Activated CD4-positive, alpha-beta T cell treated with anti-CD3 and anti-CD28 coated beads, Interleukin-2, amount 10 ng/mL, durations not matched to agents 7 days and 5 days (primary cell): ENCODE data around the gene HECTD2. TPM values are rescaled to one million over a fixed set of nuclear protein-coding genes. Genes with fewer than 3 reads are reported as not detected.
"Not testable (repeated sequence)": the region's sequence is repeated elsewhere in the genome, so short reads cannot be mapped to it uniquely, and the experiment has no call there.

Experiments used
- CTCF ChIA-PET: fragments of 350-600 bp; sonication (Branson Sonifier 250); formaldehyde crosslinking; loops from one replicate; lab custom pipeline; 2021; ENCODE audit warnings: antibody characterized with exemption; lab: Charles Lee
- POLR2A ChIA-PET: fragments of 350-600 bp; sonication (Branson Sonifier 250); formaldehyde crosslinking; loops from one replicate; lab custom pipeline; 2021; ENCODE audit warnings: antibody characterized with exemption; lab: Charles Lee
- DNase-seq: peaks from one replicate; pipeline ENCODE4 v3.0.0-alpha.2; 2020
- H3K27ac Mint-ChIP-seq: one replicate; pipeline ENCODE4 v1.8.0; 2021; ENCODE audit warnings: mild to moderate bottlenecking, moderate library complexity, mixed read lengths
- H3K27me3 Mint-ChIP-seq: one replicate; pipeline ENCODE4 v1.8.0; 2021; ENCODE audit warnings: mixed read lengths
- H3K36me3 Mint-ChIP-seq: one replicate; pipeline ENCODE4 v1.8.0; 2021; ENCODE audit warnings: low read depth, mixed read lengths
- H3K4me1 Mint-ChIP-seq: one replicate; pipeline ENCODE4 v1.8.0; 2021; ENCODE audit warnings: mixed read lengths
- H3K4me3 Mint-ChIP-seq: one replicate; pipeline ENCODE4 v1.8.0; 2021; ENCODE audit warnings: mild to moderate bottlenecking, moderate library complexity, mixed read lengths
- H3K9me3 Mint-ChIP-seq: one replicate; pipeline ENCODE4 v1.8.0; 2021; ENCODE audit warnings: mixed read lengths
- total RNA-seq, 2 experiments: library from RNA; stranded (reverse); gene quantifications; one replicate each; pipeline ENCODE4 v1.2.3, GENCODE V29; 2021

The HECTD2 gene
- total RNA-seq, 2 experiments from 2014 or later, result 2.6 to 3.1 TPM

DNA sequence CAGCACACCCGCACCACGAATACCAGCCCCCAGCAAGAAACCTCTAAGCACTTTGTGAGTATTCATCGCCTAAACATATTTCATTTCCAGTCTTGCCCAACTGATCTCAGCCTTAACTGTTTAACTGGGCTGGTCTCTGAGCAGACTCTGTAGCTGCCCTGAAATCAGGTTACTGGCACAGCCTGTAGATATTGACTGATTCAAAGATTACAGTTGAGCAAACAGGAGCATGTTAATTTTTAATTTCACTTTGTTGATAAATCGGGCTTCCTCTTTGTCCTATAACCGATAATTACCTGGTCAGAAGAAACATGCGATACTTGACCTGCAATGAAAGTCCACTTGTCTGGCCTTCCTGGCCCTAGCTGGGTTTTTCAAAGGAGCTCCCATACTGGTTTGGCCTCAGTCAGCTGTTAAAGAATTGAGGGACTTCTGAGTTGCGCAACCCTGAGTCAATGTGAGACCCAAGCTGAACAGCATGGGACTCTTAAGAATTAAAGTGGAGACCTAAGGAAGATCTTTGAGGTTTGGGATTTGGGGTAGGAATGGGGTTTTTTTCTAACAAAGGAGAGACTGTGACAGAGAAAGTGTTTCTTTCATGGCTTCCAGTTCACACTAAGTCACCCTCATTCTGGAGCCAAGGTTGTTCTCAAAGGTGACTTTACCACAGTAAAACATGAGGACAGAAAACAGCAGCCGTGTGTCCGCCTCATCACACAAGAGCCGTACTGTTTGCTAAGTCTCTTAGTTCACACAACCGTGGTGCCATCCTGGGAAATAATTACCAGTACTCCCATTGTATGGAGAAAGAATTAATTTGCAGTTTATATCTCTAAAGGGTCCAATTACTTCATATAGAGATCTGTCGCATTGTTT lies 146.8 kb downstream of the HECTD2 start:
- no peak for DNase-seq
- H3K27ac Mint-ChIP-seq, result no peak overlapping the region
- no peaks in the 10 kb centered on the region for H3K36me3 Mint-ChIP-seq
- POLR2A ChIA-PET, result no interaction called here
- CTCF ChIA-PET, result no interaction called here
- no peak overlapping the region for H3K4me3 Mint-ChIP-seq
- no peaks in the 10 kb centered on the region for H3K27me3 Mint-ChIP-seq
- no peaks in the 10 kb centered on the region for H3K4me1 Mint-ChIP-seq
- peaks cover 2% of the 10 kb centered on the region for H3K9me3 Mint-ChIP-seq

GRCh38 chr10:91557651-91558111 lies 147.5 kb downstream of the HECTD2 start:
- Mint-ChIP-seq H3K27me3 (no peaks in the 10 kb centered on the region), H3K4me3 (no peak overlapping the region), H3K36me3 (no peaks in the 10 kb centered on the region), H3K27ac (no peak overlapping the region), H3K4me1 (no peaks in the 10 kb centered on the region), H3K9me3 (peaks cover 2% of the 10 kb centered on the region)
- DNase-seq, result no peak
- ChIA-PET POLR2A (no interaction called here), CTCF (no interaction called here)

DNA sequence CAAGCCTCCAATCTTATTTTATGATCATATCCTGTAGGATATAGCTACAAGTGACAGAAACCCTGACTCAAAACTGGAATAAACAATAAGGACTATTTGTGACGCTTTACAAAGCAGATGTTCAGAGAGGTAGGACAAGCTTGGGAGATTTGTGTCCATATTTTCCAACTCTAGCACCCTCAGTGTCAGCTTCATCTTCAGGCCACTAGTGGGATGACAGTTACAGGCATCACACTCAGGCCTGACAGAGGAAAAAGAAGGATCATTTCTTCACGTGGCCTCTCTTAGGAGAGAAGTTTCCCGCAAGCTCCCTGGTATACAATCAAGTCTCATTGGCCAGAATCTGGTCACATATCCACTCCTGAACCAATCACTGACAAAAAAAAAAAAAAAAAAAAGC lies 148.3 kb downstream of the HECTD2 start:
- ChIA-PET CTCF (no interaction called here), POLR2A (no interaction called here)
- H3K9me3 Mint-ChIP-seq, result peaks cover 2% of the 10 kb centered on the region

GRCh38 chr10:91559169-91559568 lies 149.0 kb downstream of the HECTD2 start:
- Mint-ChIP-seq H3K27ac (no peak overlapping the region), H3K4me1 (no peaks in the 10 kb centered on the region), H3K4me3 (no peak overlapping the region), H3K36me3 (no peaks in the 10 kb centered on the region), H3K27me3 (peaks cover 2% of the 10 kb centered on the region), H3K9me3 (peaks cover 2% of the 10 kb centered on the region)
- ChIA-PET CTCF (no interaction called here), POLR2A (no interaction called here)
- no peak for DNase-seq

More for the DNA sequence above, 148.3 kb downstream of the HECTD2 start:
- H3K36me3 Mint-ChIP-seq, result no peaks in the 10 kb centered on the region
- DNase-seq, result no peak
- no peaks in the 10 kb centered on the region for H3K4me1 Mint-ChIP-seq
- H3K27me3 Mint-ChIP-seq, result peaks cover 2% of the 10 kb centered on the region
- H3K4me3 Mint-ChIP-seq, result no peak overlapping the region
- no peak overlapping the region for H3K27ac Mint-ChIP-seq

- ChIA-PET POLR2A (no interaction called here), CTCF (no interaction called here)
- no peak for DNase-seq
- Mint-ChIP-seq H3K4me3 (no peak overlapping the region), H3K9me3 (peaks cover 2% of the 10 kb centered on the region), H3K27ac (no peak overlapping the region), H3K4me1 (no peaks in the 10 kb centered on the region), H3K36me3 (no peaks in the 10 kb centered on the region), H3K27me3 (peaks cover 2% of the 10 kb centered on the region)
These were observed 149.6 kb downstream of the HECTD2 start for GRCh38 chr10:91559750-91560149.

DNA sequence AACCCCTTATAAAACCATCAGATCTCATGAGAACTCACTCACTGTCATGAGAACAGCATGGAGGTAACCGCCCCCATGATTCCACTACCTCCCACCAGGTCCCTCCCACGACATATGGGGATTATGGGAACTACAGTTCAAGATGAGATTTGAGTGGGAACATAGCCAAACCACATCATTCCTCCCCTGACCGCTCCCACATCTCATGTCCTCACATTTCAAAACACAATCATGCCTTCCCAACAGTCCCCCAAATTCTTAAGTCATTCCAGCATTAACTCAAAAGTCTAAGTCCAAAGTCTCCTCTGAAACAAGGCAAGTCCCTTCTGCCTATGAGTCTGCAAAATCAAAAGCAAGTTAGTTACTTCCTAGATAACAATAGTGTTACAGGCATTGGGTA lies 150.7 kb downstream of the HECTD2 start:
- DNase-seq, H3K36me3 Mint-ChIP-seq, H3K4me3 Mint-ChIP-seq, H3K9me3 Mint-ChIP-seq, H3K27ac Mint-ChIP-seq, POLR2A ChIA-PET, CTCF ChIA-PET, H3K4me1 Mint-ChIP-seq, H3K27me3 Mint-ChIP-seq: not testable (repeated sequence)

DNA sequence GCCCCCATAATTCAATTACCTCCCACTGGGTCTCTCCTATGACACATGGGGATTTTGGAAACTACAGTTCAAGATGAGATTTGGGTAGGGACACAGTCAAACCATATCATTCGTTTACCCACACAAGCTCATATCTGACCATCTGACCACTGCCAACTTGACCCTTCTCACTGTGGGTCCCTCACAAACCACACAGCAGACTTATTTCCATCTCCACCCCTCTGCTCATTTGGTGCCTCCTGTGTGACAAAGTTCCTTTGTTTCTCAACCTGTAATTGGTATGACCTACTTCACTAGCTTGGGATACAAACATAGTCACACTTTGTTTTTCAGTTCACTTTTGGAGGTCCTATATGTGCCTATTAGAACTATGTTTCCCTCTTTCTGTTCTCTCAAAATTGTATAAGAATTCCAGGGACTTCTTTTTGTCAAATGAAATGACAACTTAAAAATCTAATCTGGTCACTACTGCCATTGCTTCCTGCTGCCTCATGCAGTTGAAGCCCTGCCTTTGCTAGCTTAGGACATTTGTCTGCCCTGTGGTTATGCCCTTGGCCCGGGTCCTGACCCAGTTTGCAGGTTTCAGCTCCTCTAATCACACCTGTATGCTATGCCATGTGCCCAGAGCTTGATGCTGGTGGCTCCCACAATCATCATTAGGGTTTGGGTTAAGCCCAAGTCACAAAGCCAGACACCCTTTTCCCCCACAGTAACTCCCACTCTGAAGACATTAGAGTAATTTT lies 152.9 kb downstream of the HECTD2 start:
- Mint-ChIP-seq H3K4me3 (no peak overlapping the region), H3K9me3 (peaks cover 2% of the 10 kb centered on the region), H3K27ac (no peak overlapping the region), H3K27me3 (peaks cover 2% of the 10 kb centered on the region), H3K4me1 (no peaks in the 10 kb centered on the region), H3K36me3 (no peaks in the 10 kb centered on the region)
- CTCF ChIA-PET, result no interaction called here
- DNase-seq, result no peak
- POLR2A ChIA-PET, result no interaction called here

DNA sequence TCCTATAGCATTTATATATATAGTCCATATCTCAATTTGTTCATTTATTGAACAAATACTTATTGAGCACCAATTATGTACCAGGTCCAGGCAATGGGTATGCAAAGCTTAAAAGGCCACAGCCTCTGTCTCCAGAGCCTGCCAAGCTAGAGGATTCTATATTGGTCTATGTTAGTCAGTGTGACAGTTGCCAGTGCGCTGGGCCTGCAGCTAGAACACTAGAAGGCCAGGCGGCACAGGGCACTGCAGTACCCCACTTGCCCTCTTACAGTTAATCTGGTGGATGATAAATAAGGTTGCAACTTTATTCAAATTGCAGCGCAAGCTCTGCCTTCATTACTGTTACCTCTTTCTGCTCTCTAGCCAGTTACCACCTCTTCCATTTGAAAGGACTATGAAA lies 153.9 kb downstream of the HECTD2 start:
- Mint-ChIP-seq H3K9me3 (peaks cover 2% of the 10 kb centered on the region), H3K27ac (no peak overlapping the region), H3K36me3 (no peaks in the 10 kb centered on the region), H3K4me1 (no peaks in the 10 kb centered on the region), H3K27me3 (peaks cover 2% of the 10 kb centered on the region), H3K4me3 (no peak overlapping the region)
- POLR2A ChIA-PET, result no interaction called here
- DNase-seq, result no peak
- CTCF ChIA-PET, result no interaction called here

Other genes with a start within 250 kb of the HECTD2 start
- gene PCGF5, start 189.7 kb upstream of the HECTD2 start, total RNA-seq, result 10 to 100 TPM; 49.3 to 62.0 TPM
- gene PPP1R3C, start 222.7 kb downstream of the HECTD2 start, total RNA-seq, result not detected